K562 (cell line): ENCODE data around the gene OSBP2. TPM values are rescaled to one million over a fixed set of nuclear protein-coding genes. Genes with fewer than 3 reads are reported as not detected.

Experiments used
- ARNT ChIP-seq, 2 experiments: fragments of 450-650 bp; IDR thresholded peaks; 2 replicates each; pipeline ENCODE4 v1.6.1; 2016; ENCODE audit warnings: mild to moderate bottlenecking in 1 of 2
- CBFA2T3 ChIP-seq: fragments of 450-650 bp; IDR thresholded peaks from 2 replicates; pipeline ENCODE4 v1.6.1; 2017
- CBX5 ChIP-seq: IDR thresholded peaks from 2 replicates; pipeline ENCODE4 v1.6.1; 2014; ENCODE audit warnings: low read depth, borderline replicate concordance
- CLOCK ChIP-seq: fragments of 250-450 bp; sonication (Bioruptor Pico); IDR thresholded peaks from 2 replicates; pipeline ENCODE4 v1.4.0; 2020; ENCODE audit warnings: mild to moderate bottlenecking, moderate library complexity, borderline replicate concordance
- CXXC5 ChIP-seq: fragments of 250-450 bp; sonication (Bioruptor Pico); IDR thresholded peaks from 2 replicates; pipeline ENCODE4 v1.8.0; 2022; ENCODE audit warnings: inconsistent platforms, mild to moderate bottlenecking, moderate library complexity
- GTF2E2 ChIP-seq: fragments of 200-800 bp; sonication (Bioruptor generic); IDR thresholded peaks from 2 replicates; pipeline ENCODE4 v1.6.1; 2016; ENCODE audit warnings: missing genetic modification characterization, missing compliant biosample characterization
- HDAC8 ChIP-seq: fragments of 450-650 bp; IDR thresholded peaks from 2 replicates; pipeline ENCODE4 v1.6.1; 2016; ENCODE audit warnings: mild to moderate bottlenecking, missing genetic modification characterization, moderate library complexity, missing compliant biosample characterization
- IRF9 ChIP-seq: fragments of 450-650 bp; IDR thresholded peaks from 2 replicates; pipeline ENCODE4 v1.6.1; 2016; ENCODE audit warnings: missing biosample characterization, missing genetic modification characterization
- L3MBTL2 ChIP-seq: fragments of 450-650 bp; IDR thresholded peaks from 2 replicates; pipeline ENCODE4 v1.6.1; 2016; ENCODE audit warnings: mild to moderate bottlenecking, moderate library complexity
- MAFG ChIP-seq: fragments of 450-650 bp; conservative IDR thresholded peaks from 2 replicates; pipeline ENCODE4 v1.6.1; 2016; ENCODE audit warnings: missing genetic modification characterization, missing compliant biosample characterization
- PRMT5 ChIP-seq: sonication (generic); formaldehyde crosslinking; IDR thresholded peaks from 2 replicates; pipeline ENCODE4 v1.5.0; 2020; ENCODE audit warnings: missing genetic modification reagents
- SPI1 ChIP-seq: IDR thresholded peaks from 2 replicates; pipeline ENCODE4 v1.6.1; 2011; ENCODE audit warnings: low read depth, low read length, control low read depth, borderline replicate concordance
- SUPT5H ChIP-seq: fragments of 450-650 bp; IDR thresholded peaks from 2 replicates; pipeline ENCODE4 v1.6.1; 2016
- WHSC1 ChIP-seq: IDR thresholded peaks from one replicate; pipeline ENCODE4 v1.6.1; 2012; ENCODE audit warnings: low read length, control low read depth, inconsistent platforms
- ZC3H8 ChIP-seq: fragments of 450-650 bp; IDR thresholded peaks from 2 replicates; pipeline ENCODE4 v1.6.1; 2017
- ZFP30 ChIP-seq: fragments of 250-450 bp; sonication (Bioruptor Pico); IDR thresholded peaks from 2 replicates; pipeline ENCODE4 v1.8.0; 2022; ENCODE audit warnings: moderate library complexity, mild to moderate bottlenecking, inconsistent platforms, borderline replicate concordance
- ZFX ChIP-seq: sonication (generic); formaldehyde crosslinking; IDR thresholded peaks from 2 replicates; pipeline ENCODE4 v1.8.0; 2022; ENCODE audit warnings: mild to moderate bottlenecking, missing genetic modification reagents, moderate library complexity
- ZKSCAN1 ChIP-seq: fragments of 150-350 bp; IDR thresholded peaks from 2 replicates; pipeline ENCODE4 v1.6.1; 2016; ENCODE audit warnings: low read depth, low read length
- ZNF316 ChIP-seq: fragments of 450-650 bp; IDR thresholded peaks from 2 replicates; pipeline ENCODE4 v1.6.1; 2016
- ZNF324 ChIP-seq: fragments of 250-450 bp; sonication (Bioruptor Pico); IDR thresholded peaks from 2 replicates; pipeline ENCODE4 v1.4.0; 2020; ENCODE audit warnings: mild to moderate bottlenecking
- ZNF583 ChIP-seq: fragments of 250-450 bp; sonication (Bioruptor Pico); IDR thresholded peaks from 2 replicates; pipeline ENCODE4 v1.4.0; 2020
- ZNF695 ChIP-seq: fragments of 450-650 bp; formaldehyde crosslinking; IDR thresholded peaks from 2 replicates; pipeline ENCODE4 v1.4.0; 2020; ENCODE audit warnings: mild to moderate bottlenecking, moderate library complexity
- polyA plus RNA-seq, 8 experiments: library from polyadenylated mRNA; depleted of rRNA in 4 of 8; stranded (reverse) in 5 of 8; unstranded in 3 of 8; fragments of >200 nt; fragmentation: Nextera tagmentation in 2 of 8; fragmentation: Illumina TruSeq in 1 of 8; extraction: Ambion mirVana in 2 of 8; extraction: Trizol in 1 of 8; gene quantifications; 2 replicates each; pipeline versions ENCODE4 v1.2.1 to v1.2.3, GENCODE V29; 2011 to 2014; ENCODE audit warnings: inconsistent platforms in 1 of 8, missing spikeins in 1 of 8
- total RNA-seq, 7 experiments: library from RNA; depleted of rRNA in 6 of 7; stranded (reverse); fragments of >200 nt in 6 of 7; fragmentation: Illumina TruSeq in 2 of 7; extraction: Trizol in 2 of 7; gene quantifications; 2 replicates each; pipeline versions ENCODE4 v1.2.1 to v1.2.3, GENCODE V29; 2011 to 2021; ENCODE audit warnings: low replicate concordance in 1 of 7
- TF ChIP-seq, protein P1 (sequence below), 2 experiments: IDR thresholded peaks; 2 replicates each; pipeline ENCODE4 v1.6.1; 2011; ENCODE audit warnings: borderline replicate concordance in 1 of 2, control low read depth in 1 of 2, low read depth in 1 of 2, low read length in 1 of 2, mild to moderate bottlenecking in 1 of 2, mixed read lengths in 1 of 2, moderate library complexity in 1 of 2; ENCODE audit not compliant: insufficient read depth in 1 of 2, insufficient read length in 1 of 2, poor library complexity in 1 of 2, severe bottlenecking in 1 of 2; ENCODE audit errors: extremely low read depth in 1 of 2
- TF ChIP-seq, protein P2 (sequence below): sonication (generic); formaldehyde crosslinking; IDR thresholded peaks from 2 replicates; pipeline ENCODE4 v1.8.1; 2023; ENCODE audit warnings: mild to moderate bottlenecking, missing genetic modification reagents

OSBP2 gene
- total and polyA plus RNA-seq, 9 of the 15 experiments (the other 6 are each of a cell fraction or from before 2014, with no cell fraction given) = 0.52 to 29.5 (median 21.6) TPM

- TF ChIP-seq CBX5 (no peak), L3MBTL2 (peak; percentile 47; the same call in 1 of the 2 replicates), IRF9 (tag) (no peak), SUPT5H (no peak), CXXC5 (no peak), ZFP30 (CRISPR knock-in tag) (no peak), CLOCK (CRISPR knock-in tag) (no peak), ZNF583 (CRISPR knock-in tag) (no peak), ZFX (CRISPR knock-in tag) (peak; percentile 47), WHSC1 (no peak), ZNF695 (no peak), PRMT5 (no peak), ZNF324 (CRISPR knock-in tag) (no peak), ZKSCAN1 (no peak), MAFG (tag) (no peak), CBFA2T3 (no peak), GTF2E2 (tag) (no peak), ZNF316 (no peak), HDAC8 (tag) (no peak), ARNT (IDR thresholded peaks at IDR 0.05) (no peak), SPI1 (peak; percentile 79; the same call in 1 of the 2 replicates), ZC3H8 (no peak)
- TF ChIP-seq, protein P1, sequence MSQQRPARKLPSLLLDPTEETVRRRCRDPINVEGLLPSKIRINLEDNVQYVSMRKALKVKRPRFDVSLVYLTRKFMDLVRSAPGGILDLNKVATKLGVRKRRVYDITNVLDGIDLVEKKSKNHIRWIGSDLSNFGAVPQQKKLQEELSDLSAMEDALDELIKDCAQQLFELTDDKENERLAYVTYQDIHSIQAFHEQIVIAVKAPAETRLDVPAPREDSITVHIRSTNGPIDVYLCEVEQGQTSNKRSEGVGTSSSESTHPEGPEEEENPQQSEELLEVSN (IDR thresholded peaks at IDR 0.05; ENCODE audit: borderline replicate concordance in 1 of 2, extremely low read depth in 1 of 2, insufficient read depth in 1 of 2, insufficient read length in 1 of 2, low read depth in 1 of 2, low read length in 1 of 2, poor library complexity in 1 of 2, severe bottlenecking in 1 of 2) = peak in 1 of 2 experiments; percentile 30
- TF ChIP-seq, protein P2, sequence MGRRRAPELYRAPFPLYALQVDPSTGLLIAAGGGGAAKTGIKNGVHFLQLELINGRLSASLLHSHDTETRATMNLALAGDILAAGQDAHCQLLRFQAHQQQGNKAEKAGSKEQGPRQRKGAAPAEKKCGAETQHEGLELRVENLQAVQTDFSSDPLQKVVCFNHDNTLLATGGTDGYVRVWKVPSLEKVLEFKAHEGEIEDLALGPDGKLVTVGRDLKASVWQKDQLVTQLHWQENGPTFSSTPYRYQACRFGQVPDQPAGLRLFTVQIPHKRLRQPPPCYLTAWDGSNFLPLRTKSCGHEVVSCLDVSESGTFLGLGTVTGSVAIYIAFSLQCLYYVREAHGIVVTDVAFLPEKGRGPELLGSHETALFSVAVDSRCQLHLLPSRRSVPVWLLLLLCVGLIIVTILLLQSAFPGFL (CRISPR knock-in tag) = no peak
Measured at GRCh38 chr22:30650508-30651116, 44.1 kb upstream of the OSBP2 start (continued).
